Progenitor cell of endocrine pancreas (in vitro differentiated cells): ENCODE data around the gene DSG2. TPM values are rescaled to one million over a fixed set of nuclear protein-coding genes. Genes with fewer than 3 reads are reported as not detected.

Experiments
- DNase-seq: peaks from one replicate; pipeline ENCODE4 v3.0.0; 2021; ENCODE audit warnings: low spot score; ENCODE audit not compliant: unreplicated experiment
- H3K27ac Mint-ChIP-seq: 2 replicates; pipeline ENCODE4 v1.8.0; 2021; ENCODE audit warnings: mild to moderate bottlenecking, moderate library complexity, mixed read lengths
- H3K27me3 Mint-ChIP-seq: 2 replicates; pipeline ENCODE4 v1.8.0; 2021; ENCODE audit warnings: mixed read lengths
- H3K36me3 Mint-ChIP-seq: 2 replicates; pipeline ENCODE4 v1.8.0; 2022; ENCODE audit warnings: mixed read lengths; ENCODE audit not compliant: insufficient read depth
- H3K4me1 Mint-ChIP-seq: 2 replicates; pipeline ENCODE4 v1.8.0; 2021; ENCODE audit warnings: low read depth, mixed read lengths
- H3K4me3 Mint-ChIP-seq: 2 replicates; pipeline ENCODE4 v1.8.0; 2021; ENCODE audit warnings: low read depth, mild to moderate bottlenecking, moderate library complexity, mixed read lengths
- H3K9me3 Mint-ChIP-seq: 2 replicates; pipeline ENCODE4 v1.8.0; 2021; ENCODE audit warnings: low read depth, mixed read lengths
- total RNA-seq: library from RNA; stranded (reverse); gene quantifications from 2 replicates; pipeline ENCODE4 v1.2.1, GENCODE V29; 2021
- TF ChIP-seq, protein P1 (sequence below): fragments of 200-600 bp; sonication (generic); IDR thresholded peaks from one replicate; pipeline ENCODE4 v1.5.0; 2021; ENCODE audit warnings: antibody characterized with exemption, mild to moderate bottlenecking; ENCODE audit not compliant: unreplicated experiment

DSG2 gene
- total RNA-seq, 1 donor from 2014 or later, result 120 TPM

DNA sequence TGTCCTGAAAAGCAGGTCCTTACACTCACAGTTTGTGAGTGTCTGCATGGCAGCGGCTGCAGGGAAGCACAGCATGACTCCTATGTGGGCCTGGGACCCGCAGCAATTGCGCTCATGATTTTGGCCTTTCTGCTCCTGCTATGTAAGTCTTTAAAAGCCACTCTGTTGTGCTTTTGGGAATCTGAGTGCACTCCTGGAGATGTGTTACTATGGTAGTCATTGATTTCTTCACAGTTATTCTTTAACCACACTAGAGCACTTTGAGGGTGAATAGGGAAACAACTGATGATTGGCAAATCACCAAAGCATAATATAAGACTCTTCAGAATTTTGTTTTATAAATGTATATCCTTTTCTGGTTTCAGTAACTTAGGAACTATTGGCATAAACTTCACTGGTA, 40.9 kb downstream of the DSG2 start:
- Mint-ChIP-seq H3K27ac (peak overlapping the region; percentile 82), H3K36me3 (peaks cover 48% of the 10 kb centered on the region), H3K4me3 (peak overlapping the region; percentile 9), H3K9me3 (no peaks in the 10 kb centered on the region), H3K4me1 (peaks cover 22% of the 10 kb centered on the region), H3K27me3 (no peaks in the 10 kb centered on the region)
- TF ChIP-seq, protein P1, sequence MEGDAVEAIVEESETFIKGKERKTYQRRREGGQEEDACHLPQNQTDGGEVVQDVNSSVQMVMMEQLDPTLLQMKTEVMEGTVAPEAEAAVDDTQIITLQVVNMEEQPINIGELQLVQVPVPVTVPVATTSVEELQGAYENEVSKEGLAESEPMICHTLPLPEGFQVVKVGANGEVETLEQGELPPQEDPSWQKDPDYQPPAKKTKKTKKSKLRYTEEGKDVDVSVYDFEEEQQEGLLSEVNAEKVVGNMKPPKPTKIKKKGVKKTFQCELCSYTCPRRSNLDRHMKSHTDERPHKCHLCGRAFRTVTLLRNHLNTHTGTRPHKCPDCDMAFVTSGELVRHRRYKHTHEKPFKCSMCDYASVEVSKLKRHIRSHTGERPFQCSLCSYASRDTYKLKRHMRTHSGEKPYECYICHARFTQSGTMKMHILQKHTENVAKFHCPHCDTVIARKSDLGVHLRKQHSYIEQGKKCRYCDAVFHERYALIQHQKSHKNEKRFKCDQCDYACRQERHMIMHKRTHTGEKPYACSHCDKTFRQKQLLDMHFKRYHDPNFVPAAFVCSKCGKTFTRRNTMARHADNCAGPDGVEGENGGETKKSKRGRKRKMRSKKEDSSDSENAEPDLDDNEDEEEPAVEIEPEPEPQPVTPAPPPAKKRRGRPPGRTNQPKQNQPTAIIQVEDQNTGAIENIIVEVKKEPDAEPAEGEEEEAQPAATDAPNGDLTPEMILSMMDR, result no peak
- no peak for DNase-seq

DNA sequence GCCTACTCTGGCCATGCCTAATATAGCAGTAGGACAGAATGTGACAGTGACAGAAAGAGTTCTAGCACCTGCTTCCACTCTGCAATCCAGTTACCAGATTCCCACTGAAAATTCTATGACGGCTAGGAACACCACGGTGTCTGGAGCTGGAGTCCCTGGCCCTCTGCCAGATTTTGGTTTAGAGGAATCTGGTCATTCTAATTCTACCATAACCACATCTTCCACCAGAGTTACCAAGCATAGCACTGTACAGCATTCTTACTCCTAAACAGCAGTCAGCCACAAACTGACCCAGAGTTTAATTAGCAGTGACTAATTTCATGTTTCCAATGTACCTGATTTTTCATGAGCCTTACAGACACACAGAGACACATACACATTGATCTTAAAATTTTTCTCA, 48.5 kb downstream of the DSG2 start:
- H3K9me3 Mint-ChIP-seq, result peaks cover 5% of the 10 kb centered on the region
- H3K36me3 Mint-ChIP-seq, result peaks cover 41% of the 10 kb centered on the region
- peaks cover 5% of the 10 kb centered on the region for H3K4me1 Mint-ChIP-seq
- no peak for DNase-seq
- H3K4me3 Mint-ChIP-seq, result no peak overlapping the region
- TF ChIP-seq, protein P1, result no peak
- no peak overlapping the region for H3K27ac Mint-ChIP-seq
- H3K27me3 Mint-ChIP-seq, result no peaks in the 10 kb centered on the region

DNA sequence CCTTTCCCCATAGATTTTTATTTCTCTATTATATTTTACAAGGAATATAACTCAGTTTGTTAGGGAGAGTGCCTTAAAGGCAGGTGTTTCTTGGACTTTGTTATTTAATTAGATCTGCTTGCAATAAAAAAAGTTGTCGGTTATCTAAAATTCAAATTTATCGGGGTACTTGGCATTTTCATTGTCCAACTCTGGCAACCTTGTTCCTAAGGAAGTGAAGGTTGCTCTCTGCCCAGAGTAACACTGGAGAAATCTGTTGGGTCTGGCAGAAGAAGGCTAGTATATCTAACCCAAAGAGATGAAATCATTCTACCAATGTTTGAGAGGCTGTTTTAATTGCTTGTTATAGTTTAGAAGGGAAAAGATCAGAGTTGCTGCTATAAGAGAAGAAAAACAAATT, 50.9 kb downstream of the DSG2 start:
- peaks cover 10% of the 10 kb centered on the region for H3K4me1 Mint-ChIP-seq
- H3K4me3 Mint-ChIP-seq, result no peak overlapping the region
- TF ChIP-seq, protein P1, result no peak
- no peaks in the 10 kb centered on the region for H3K27me3 Mint-ChIP-seq
- H3K9me3 Mint-ChIP-seq, result peaks cover 5% of the 10 kb centered on the region
- no peak overlapping the region for H3K27ac Mint-ChIP-seq
- H3K36me3 Mint-ChIP-seq, result peaks cover 27% of the 10 kb centered on the region
- no peak for DNase-seq

DNA sequence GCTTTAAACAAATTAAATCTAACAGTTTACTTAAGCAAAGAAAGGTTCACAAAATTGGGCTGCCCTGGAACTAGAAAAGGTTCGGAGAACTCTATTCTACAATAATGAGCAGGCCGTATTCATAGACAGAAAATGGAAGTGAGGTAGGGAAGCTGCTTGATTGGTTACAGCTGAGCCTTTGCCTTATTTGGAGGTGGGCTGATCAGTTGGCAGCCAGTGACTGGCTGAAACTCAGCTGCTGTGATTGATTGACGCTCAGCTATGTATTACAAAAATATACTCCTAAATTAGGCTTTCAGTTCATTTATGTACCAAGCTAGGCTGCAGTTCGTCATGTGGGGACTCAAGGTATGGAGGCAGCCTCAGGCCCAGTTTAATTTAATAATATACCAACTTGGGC, 51.4 kb downstream of the DSG2 start:
- peaks cover 5% of the 10 kb centered on the region for H3K9me3 Mint-ChIP-seq
- TF ChIP-seq, protein P1, result no peak
- H3K4me3 Mint-ChIP-seq, result no peak overlapping the region
- peaks cover 27% of the 10 kb centered on the region for H3K36me3 Mint-ChIP-seq
- no peak overlapping the region for H3K27ac Mint-ChIP-seq
- peaks cover 10% of the 10 kb centered on the region for H3K4me1 Mint-ChIP-seq
- no peaks in the 10 kb centered on the region for H3K27me3 Mint-ChIP-seq
- no peak for DNase-seq

DNA sequence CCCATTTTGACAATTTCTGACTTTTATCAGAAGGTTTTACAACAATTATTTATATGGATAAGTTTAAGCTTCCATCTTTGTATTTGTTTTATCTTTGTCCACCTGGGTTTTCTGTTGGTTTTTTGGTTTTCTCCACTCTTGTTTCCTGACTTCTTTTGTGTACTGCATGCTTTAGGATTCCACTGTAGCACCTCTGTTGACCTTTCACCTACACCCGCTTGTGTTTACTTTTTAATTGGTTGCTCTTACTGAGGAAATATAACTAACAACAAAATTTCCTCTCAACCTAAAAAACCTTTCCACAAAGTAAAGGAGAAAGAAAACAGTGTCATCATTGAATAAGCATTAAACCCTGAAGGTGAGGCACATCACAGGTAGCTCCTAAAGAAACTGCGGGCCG, 53.9 kb downstream of the DSG2 start:
- peak overlapping the region; percentile 83 for H3K27ac Mint-ChIP-seq
- peaks cover 5% of the 10 kb centered on the region for H3K9me3 Mint-ChIP-seq
- peaks cover 21% of the 10 kb centered on the region for H3K4me1 Mint-ChIP-seq

More for the DNA sequence above, 53.9 kb downstream of the DSG2 start:
- Mint-ChIP-seq H3K27me3 (no peaks in the 10 kb centered on the region), H3K4me3 (no peak overlapping the region), H3K36me3 (peaks cover 12% of the 10 kb centered on the region)
- DNase-seq, result no peak
- TF ChIP-seq, protein P1, result no peak
